ENCODE data around the gene ZNF865. TPM values are rescaled to one million over a fixed set of nuclear protein-coding genes. Genes with fewer than 3 reads are reported as not detected.

Gene ZNF865
- total RNA-seq, 1 donor from 2014 or later: 15.0 TPM

DNA sequence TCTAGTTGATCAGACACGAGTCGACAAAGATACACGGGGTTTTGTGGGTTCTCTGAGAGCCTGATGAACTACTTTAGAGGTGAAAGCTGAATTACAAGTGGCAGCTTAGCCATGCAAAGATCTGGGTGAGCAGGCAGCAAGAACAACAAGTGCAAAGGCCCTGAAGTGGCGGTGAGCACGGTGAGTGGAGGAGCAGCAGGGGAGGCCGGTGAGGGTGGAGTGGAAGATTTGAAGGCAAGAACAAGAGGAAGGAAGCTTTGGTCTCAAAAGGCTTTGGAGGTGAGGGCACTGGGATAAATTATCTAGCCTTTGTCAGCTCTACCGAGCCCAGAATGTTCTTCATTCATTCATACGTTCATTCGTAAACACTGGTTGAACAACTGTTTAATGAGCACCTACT, 1.4 kb downstream of the ZNF865 start:
- Mint-ChIP-seq H3K27me3 (ENCODE audit: low read depth, unreplicated experiment) (no peaks in the 10 kb centered on the region), H3K36me3 (ENCODE audit: low read depth, unreplicated experiment) (peaks cover 26% of the 10 kb centered on the region), H3K9me3 (ENCODE audit: unreplicated experiment) (peaks cover 4% of the 10 kb centered on the region), H3K4me1 (ENCODE audit: low read depth, unreplicated experiment) (peaks cover 15% of the 10 kb centered on the region), H3K4me3 (ENCODE audit: unreplicated experiment) (peak overlapping the region; percentile 98), H3K27ac (ENCODE audit: unreplicated experiment) (peak overlapping the region; percentile 99)
- DNase-seq (ENCODE audit: low read depth): no peak
- Histone ChIP-seq H3K9me3 (ENCODE audit: insufficient read depth, low read depth, low read length) (no peaks in the 10 kb centered on the region), H2AFZ (ENCODE audit: low read depth, low read length) (no peak overlapping the region), H3K27ac (ENCODE audit: low read depth, low read length) (peak overlapping the region; percentile 34), H3K36me3 (ENCODE audit: insufficient read depth, low read length) (peaks cover 6% of the 10 kb centered on the region), H3K9ac (ENCODE audit: low read length) (peak overlapping the region; percentile 93), H4K20me1 (ENCODE audit: insufficient read depth, low read length) (peaks cover 52% of the 10 kb centered on the region), H3K27me3 (ENCODE audit: insufficient read depth, low read length) (no peaks in the 10 kb centered on the region), H3K4me1 (ENCODE audit: insufficient read depth, low read length) (peaks cover 14% of the 10 kb centered on the region), H3K4me2 (ENCODE audit: low read length) (peak overlapping the region; percentile 99), H3K4me3 (ENCODE audit: insufficient read depth, low read depth, low read length) (peak overlapping the region; percentile 93), H3K79me2 (ENCODE audit: insufficient read depth, low read length) (peaks cover 58% of the 10 kb centered on the region)
- TF ChIP-seq, protein P1, sequence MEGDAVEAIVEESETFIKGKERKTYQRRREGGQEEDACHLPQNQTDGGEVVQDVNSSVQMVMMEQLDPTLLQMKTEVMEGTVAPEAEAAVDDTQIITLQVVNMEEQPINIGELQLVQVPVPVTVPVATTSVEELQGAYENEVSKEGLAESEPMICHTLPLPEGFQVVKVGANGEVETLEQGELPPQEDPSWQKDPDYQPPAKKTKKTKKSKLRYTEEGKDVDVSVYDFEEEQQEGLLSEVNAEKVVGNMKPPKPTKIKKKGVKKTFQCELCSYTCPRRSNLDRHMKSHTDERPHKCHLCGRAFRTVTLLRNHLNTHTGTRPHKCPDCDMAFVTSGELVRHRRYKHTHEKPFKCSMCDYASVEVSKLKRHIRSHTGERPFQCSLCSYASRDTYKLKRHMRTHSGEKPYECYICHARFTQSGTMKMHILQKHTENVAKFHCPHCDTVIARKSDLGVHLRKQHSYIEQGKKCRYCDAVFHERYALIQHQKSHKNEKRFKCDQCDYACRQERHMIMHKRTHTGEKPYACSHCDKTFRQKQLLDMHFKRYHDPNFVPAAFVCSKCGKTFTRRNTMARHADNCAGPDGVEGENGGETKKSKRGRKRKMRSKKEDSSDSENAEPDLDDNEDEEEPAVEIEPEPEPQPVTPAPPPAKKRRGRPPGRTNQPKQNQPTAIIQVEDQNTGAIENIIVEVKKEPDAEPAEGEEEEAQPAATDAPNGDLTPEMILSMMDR (IDR thresholded peaks at IDR 0.05; ENCODE audit: insufficient read depth, low read depth, low read length): no peak
- no peak for TF ChIP-seq EZH2 (IDR thresholded peaks at IDR 0.05; ENCODE audit: insufficient read depth, low read length)
- FAIRE-seq: no peak

DNA sequence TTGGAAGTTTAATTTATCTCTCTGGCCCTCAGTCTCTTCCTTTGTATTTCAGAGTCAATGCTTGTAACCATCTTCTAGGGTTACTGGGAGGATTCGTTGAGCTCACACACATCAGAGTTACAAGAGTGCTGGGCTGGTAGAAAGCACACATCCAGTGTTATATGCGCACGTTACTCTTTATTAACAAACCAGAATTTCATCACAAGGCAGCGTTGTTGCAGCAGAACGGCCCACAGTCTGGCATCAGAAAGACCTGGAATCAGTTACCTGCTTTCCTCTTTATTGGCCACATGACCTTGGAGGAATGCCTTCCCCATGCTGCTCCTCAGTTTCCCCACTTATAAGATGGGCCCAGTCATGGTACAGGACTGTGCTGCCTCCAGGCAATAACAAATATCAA, 3.9 kb downstream of the ZNF865 start:
- Mint-ChIP-seq H3K4me1 (ENCODE audit: low read depth, unreplicated experiment) (peaks cover 16% of the 10 kb centered on the region), H3K27me3 (ENCODE audit: low read depth, unreplicated experiment) (no peaks in the 10 kb centered on the region), H3K27ac (ENCODE audit: unreplicated experiment) (no peak overlapping the region), H3K9me3 (ENCODE audit: unreplicated experiment) (peaks cover 2% of the 10 kb centered on the region), H3K36me3 (ENCODE audit: low read depth, unreplicated experiment) (peaks cover 25% of the 10 kb centered on the region), H3K4me3 (ENCODE audit: unreplicated experiment) (no peak overlapping the region)
- DNase-seq (ENCODE audit: low read depth) (no peak), FAIRE-seq (no peak)
- no peak overlapping the region for H3K9ac ChIP-seq (ENCODE audit: low read length)
- TF ChIP-seq EZH2 (IDR thresholded peaks at IDR 0.05; ENCODE audit: insufficient read depth, low read length): no peak
- TF ChIP-seq, protein P1 (IDR thresholded peaks at IDR 0.05; ENCODE audit: insufficient read depth, low read depth, low read length): no peak
- no peak overlapping the region for H3K4me2 ChIP-seq (ENCODE audit: low read length)
- H3K4me1 ChIP-seq (ENCODE audit: insufficient read depth, low read length): peaks cover 14% of the 10 kb centered on the region
- H2AFZ ChIP-seq (ENCODE audit: low read depth, low read length): no peak overlapping the region
- peaks cover 67% of the 10 kb centered on the region for H4K20me1 ChIP-seq (ENCODE audit: insufficient read depth, low read length)
- H3K9me3 ChIP-seq (ENCODE audit: insufficient read depth, low read depth, low read length): no peaks in the 10 kb centered on the region
- H3K4me3 ChIP-seq (ENCODE audit: insufficient read depth, low read depth, low read length): no peak overlapping the region
- H3K36me3 ChIP-seq (ENCODE audit: insufficient read depth, low read length): peaks cover 6% of the 10 kb centered on the region
- peaks cover 67% of the 10 kb centered on the region for H3K79me2 ChIP-seq (ENCODE audit: insufficient read depth, low read length)
- no peak overlapping the region for H3K27ac ChIP-seq (ENCODE audit: low read depth, low read length)
- H3K27me3 ChIP-seq (ENCODE audit: insufficient read depth, low read length): no peaks in the 10 kb centered on the region

DNA sequence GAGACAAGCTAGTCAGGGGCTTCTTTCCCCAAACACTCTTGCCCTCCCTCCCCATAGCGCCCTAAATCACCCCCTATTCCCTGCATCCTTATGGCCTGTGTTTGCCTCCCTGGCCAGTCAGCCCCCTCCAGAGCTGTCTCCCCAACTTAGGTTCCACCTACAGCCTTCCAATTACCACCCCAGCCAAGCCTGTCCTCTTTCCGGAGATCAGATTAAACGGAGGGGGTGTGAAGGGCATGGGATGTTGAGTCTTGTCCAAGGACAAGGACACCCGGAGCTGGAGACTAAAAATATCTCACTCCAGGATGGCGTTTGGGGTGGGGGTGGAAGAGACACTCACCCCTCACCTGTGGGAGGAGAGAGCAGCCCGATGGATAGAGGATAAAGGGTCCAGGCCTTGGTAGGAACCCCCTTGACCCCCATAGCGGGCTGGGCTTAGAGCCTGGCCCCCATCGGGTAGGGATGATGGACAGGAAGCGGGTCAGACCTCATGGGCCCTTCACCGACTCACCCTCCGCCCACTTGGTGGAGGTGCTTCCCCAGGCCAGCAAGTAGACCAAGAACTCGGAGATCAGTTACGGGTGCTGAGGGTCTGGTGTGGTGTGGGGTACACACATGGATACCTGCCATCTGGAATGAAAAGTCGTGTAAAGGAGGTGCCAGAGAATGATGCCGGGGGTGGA, 6.0 kb downstream of the ZNF865 start:
- FAIRE-seq: no peak
- Histone ChIP-seq H3K4me1 (ENCODE audit: insufficient read depth, low read length) (peaks cover 7% of the 10 kb centered on the region), H3K4me3 (ENCODE audit: insufficient read depth, low read depth, low read length) (no peak overlapping the region), H3K9ac (ENCODE audit: low read length) (no peak overlapping the region), H3K27me3 (ENCODE audit: insufficient read depth, low read length) (no peaks in the 10 kb centered on the region), H3K36me3 (ENCODE audit: insufficient read depth, low read length) (peaks cover 6% of the 10 kb centered on the region), H3K4me2 (ENCODE audit: low read length) (no peak overlapping the region), H4K20me1 (ENCODE audit: insufficient read depth, low read length) (peaks cover 65% of the 10 kb centered on the region), H3K79me2 (ENCODE audit: insufficient read depth, low read length) (peaks cover 64% of the 10 kb centered on the region), H3K27ac (ENCODE audit: low read depth, low read length) (no peak overlapping the region), H2AFZ (ENCODE audit: low read depth, low read length) (no peak overlapping the region), H3K9me3 (ENCODE audit: insufficient read depth, low read depth, low read length) (no peaks in the 10 kb centered on the region)
- peak overlapping the region; percentile 66 for H3K27ac Mint-ChIP-seq (ENCODE audit: unreplicated experiment)
- peaks cover 12% of the 10 kb centered on the region for H3K4me1 Mint-ChIP-seq (ENCODE audit: low read depth, unreplicated experiment)
- H3K36me3 Mint-ChIP-seq (ENCODE audit: low read depth, unreplicated experiment): peaks cover 25% of the 10 kb centered on the region
- no peaks in the 10 kb centered on the region for H3K27me3 Mint-ChIP-seq (ENCODE audit: low read depth, unreplicated experiment)
- DNase-seq (ENCODE audit: low read depth): no peak
- H3K9me3 Mint-ChIP-seq (ENCODE audit: unreplicated experiment): peaks cover 2% of the 10 kb centered on the region
- no peak overlapping the region for H3K4me3 Mint-ChIP-seq (ENCODE audit: unreplicated experiment)
- TF ChIP-seq, protein P1 (IDR thresholded peaks at IDR 0.05; ENCODE audit: insufficient read depth, low read depth, low read length): no peak
- no peak for TF ChIP-seq EZH2 (IDR thresholded peaks at IDR 0.05; ENCODE audit: insufficient read depth, low read length)
